Left cardiac atrium (tissue), 4 donors: ENCODE data around the gene FGF5. TPM values are rescaled to one million over a fixed set of nuclear protein-coding genes. Genes with fewer than 3 reads are reported as not detected.

Experiments
- ATAC-seq, 2 donors: fragments of 200-7000 bp; cut with Tn5 transposase; one replicate each; pipeline ENCODE4 v1.9.1; 2020; ENCODE audit warnings: mild to moderate bottlenecking in 2 of 2, moderate library complexity in 2 of 2
- DNase-seq: peaks from one replicate; pipeline ENCODE4 v3.0.0-alpha.2; 2020
- intact Hi-C, 2 donors: fragments of 100-400 bp; cut with DNase I; formaldehyde crosslinking; loops; one replicate each; pipeline versions ENCODE4 v1.14.1 to v1.15.1; 2022 to 2023
- total RNA-seq, 2 donors: library from RNA; stranded (reverse); fragmentation: NEBNext Ultra II Directional; extraction: Animal tissue kit (Norgen Biotek cat#: 25700); gene quantifications; one replicate each; pipeline ENCODE4 v1.2.1, GENCODE V29; 2021
- donor health status: DM: no; HTN: yes; CAD: no.
- donor health status: DM: no; HTN: yes; CAD: no; lungs with severe emphysema.
- donor health status: DM: yes; HTN: yes; CAD: no.
- donor health status: Dilated cardiomyopathy.

FGF5 gene
- total RNA-seq, 2 donors from 2014 or later, result not detected

- intact Hi-C loops, result no loop called here
- DNase-seq (no peak), ATAC-seq (no peak)
These were observed 55.3 kb downstream of the FGF5 start for GRCh38 chr4:80321776-80322175.

GRCh38 chr4:80322716-80323115 is 56.3 kb downstream of the FGF5 start:
- ATAC-seq (peak in 1 of 2 donors; percentile 76), DNase-seq (no peak)
- intact Hi-C loops, result no loop called here

- intact Hi-C loops, result no loop called here
- ATAC-seq, result no peak
- DNase-seq, result no peak
These were observed 57.7 kb downstream of the FGF5 start for GRCh38 chr4:80324171-80324570.

- DNase-seq (no peak), ATAC-seq (no peak)
- intact Hi-C loops, result no loop called here
These were observed 65.2 kb downstream of the FGF5 start for GRCh38 chr4:80331693-80332092.

- ATAC-seq (no peak), DNase-seq (no peak)
- intact Hi-C loops, result no loop called here
These were observed 66.7 kb downstream of the FGF5 start for GRCh38 chr4:80333121-80333520.

GRCh38 chr4:80334568-80334967 is 68.1 kb downstream of the FGF5 start:
- ATAC-seq (no peak), DNase-seq (no peak)
- intact Hi-C loops, result no loop called here

GRCh38 chr4:80335226-80335553 is 68.7 kb downstream of the FGF5 start:
- DNase-seq, result no peak
- ATAC-seq, result no peak
- intact Hi-C loops, result loop anchor here in 1 of 2 donors (5.0 kb wide), 1 partner anchor 1383 kb away; no protein-coding TSS in a partner anchor

GRCh38 chr4:80335554-80336358 is 69.3 kb downstream of the FGF5 start, which contains the start of gene CFAP299:
TSS of gene CFAP299 (plus strand) at chr4:80335730.
- peak; percentile 97 to 100 for ATAC-seq
- peak; percentile 87 for DNase-seq
- intact Hi-C loops, result loop anchor here in 1 of 2 donors (5.0 kb wide), 1 partner anchor 1383 kb away; no protein-coding TSS in a partner anchor

GRCh38 chr4:80336582-80336981 is 70.1 kb downstream of the FGF5 start:
- intact Hi-C loops, result loop anchor here in 1 of 2 donors (5.0 kb wide), 1 partner anchor 1384 kb away; no protein-coding TSS in a partner anchor
- no peak for DNase-seq
- peak; percentile 32 to 59 for ATAC-seq

- ATAC-seq (no peak), DNase-seq (no peak)
- intact Hi-C loops, result no loop called here
These were observed 73.6 kb downstream of the FGF5 start for GRCh38 chr4:80340036-80340435.

Other genes with a start within 250 kb of the FGF5 start
- gene ANTXR2, start 193.4 kb upstream of the FGF5 start, total RNA-seq, result 10 to 100 TPM; 39.3 to 49.8 TPM
- 1 to 10 TPM; 1.5 to 2.0 TPM for gene PRDM8, start 69.2 kb upstream of the FGF5 start, total RNA-seq
- not detected for gene CFAP299, start 69.1 kb downstream of the FGF5 start, total RNA-seq